Measurements from ENCODE around the gene SLC26A9.

Gene SLC26A9

DNA sequence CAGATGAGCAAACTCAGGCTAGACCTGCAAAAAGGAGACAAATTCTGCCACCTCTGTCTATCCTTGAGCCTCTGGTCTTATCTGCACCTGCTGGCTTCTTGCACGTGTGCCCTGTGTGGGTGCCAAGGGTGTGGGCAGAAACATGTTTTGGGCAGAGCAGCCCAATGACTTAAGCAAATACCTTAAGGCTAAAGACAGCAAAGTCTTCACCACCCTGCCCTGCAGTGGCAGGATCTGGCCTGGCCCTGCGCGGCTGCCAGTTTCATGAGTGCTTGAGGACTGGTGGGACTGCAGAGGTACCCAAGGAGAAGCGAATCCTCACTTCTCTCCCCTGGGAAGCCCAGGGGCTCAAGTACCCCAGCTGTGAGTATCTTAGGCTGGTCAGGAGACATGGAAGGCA lies 3.8 kb upstream of the SLC26A9 start:
- DNase-seq (ENCODE audit: low read depth) = no peak

DNA sequence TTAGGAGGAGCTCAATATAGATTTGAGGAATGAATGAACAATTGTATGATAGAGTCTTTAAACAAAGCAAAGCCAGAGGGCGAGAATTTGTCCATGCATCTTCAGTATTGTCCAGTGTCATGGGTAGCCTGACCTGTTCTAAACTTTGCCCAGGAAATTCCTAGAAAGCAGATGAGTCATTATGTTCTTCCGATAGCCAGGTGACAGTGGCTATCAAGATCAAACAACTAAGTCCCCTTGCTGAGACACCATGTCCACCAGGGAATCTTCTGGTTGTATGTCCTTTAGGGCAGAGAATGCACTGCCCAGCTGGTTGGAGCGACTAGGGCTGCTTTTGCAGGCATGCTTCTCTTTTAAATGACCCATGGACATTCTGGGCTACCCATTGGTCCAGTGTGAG lies 1.8 kb upstream of the SLC26A9 start:
- DNase-seq (ENCODE audit: low read depth) = no peak

DNA sequence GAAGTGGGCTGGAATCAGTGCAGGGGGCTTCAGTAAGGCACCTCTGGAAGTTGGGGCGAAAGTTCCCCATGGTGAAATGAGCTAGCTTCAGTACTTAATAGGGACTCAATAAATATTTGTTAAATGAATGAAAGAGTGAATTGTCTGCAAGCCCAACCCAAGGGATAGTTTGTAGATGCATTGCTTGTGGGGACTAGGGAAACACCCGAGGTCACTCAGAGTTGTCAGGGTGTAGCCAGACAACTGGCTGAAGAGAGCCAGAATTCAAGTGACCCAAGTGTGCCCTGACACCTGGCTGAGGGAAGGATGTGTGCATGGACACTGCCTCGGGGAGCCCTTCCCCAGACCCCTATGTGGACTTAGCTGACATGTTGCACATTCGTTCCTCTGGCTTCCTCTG lies 1.3 kb upstream of the SLC26A9 start:
- DNase-seq (ENCODE audit: low read depth) = no peak

DNA sequence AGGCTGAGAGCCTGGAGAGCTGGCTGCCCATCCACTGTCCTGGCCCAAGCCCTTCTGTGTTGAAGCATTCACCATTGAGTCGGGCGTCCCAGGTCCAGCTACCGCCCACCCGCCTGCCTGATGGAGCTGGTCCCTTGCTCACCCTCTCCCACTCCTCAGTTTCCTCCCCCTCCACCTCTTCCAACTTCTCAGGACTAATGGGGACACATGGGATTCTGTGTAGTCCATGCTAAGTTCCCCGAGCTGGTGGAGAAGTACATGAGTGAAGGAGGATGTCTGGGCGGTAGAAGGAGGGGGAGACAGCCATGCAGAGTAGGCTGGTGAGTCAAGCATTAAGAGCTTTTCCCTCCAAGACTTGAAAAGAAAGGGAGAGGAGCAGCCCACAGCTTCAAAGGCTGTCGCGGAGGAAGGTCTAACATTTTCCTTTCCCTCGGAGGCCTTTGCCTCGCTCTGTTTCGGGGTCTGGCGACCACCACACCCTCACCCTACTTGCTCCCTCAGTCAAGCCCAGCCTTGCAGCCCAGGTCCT lies 561 bp downstream of the SLC26A9 start:
- DNase-seq (ENCODE audit: low read depth) = no peak

DNA sequence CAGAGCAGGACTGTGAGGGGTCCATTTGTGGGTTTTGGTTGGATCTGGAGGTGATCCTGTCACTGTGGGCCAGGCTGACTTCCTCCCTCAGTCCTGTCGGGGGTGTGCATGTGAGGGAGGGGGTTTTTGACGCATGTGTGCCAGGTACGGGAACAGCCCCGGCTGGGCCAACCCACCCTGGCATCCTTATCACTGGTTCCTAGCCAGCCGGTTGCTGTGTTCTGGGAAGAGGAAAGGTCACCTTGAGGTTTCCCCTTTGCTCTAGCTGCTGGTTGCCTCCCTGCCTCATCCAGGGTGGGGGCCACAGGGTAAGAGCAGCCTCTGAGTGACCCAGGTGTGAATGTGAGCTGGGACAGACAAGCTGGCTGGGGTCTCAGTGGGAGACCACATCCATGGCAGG lies 2.5 kb downstream of the SLC26A9 start:
- DNase-seq (ENCODE audit: low read depth) = no peak

DNA sequence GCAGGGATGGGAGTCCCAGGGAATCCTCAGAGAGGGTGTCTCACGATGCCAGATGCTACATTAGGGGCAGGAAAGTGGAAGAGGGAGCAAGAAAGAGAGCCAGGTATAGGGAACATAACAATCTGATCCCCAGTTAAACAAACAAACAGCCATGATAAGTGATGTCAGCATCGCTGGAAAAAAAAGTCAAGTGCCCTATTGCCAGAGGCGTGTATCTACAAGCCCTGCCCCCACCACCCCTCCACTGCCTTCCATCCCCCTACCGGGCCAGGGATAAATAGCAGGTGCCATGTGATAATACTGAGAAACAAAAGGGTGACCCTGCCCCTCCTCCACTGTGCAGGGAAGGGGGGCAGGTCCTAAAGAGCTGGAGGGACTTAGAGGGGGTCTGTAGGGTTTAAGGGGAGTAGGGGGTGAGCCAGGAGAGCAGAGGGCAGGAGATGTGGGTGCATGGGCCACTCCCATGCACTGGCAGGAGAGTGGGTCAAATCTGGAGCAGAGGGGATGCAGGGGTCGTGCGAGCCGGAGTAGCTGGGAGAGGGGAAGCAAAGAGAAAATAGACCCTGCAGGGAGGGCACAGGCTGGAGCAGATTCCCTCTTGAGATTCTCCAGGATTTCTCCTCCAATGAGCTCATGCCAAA lies 3.4 kb downstream of the SLC26A9 start:
- no peak for DNase-seq (ENCODE audit: low read depth)

DNA sequence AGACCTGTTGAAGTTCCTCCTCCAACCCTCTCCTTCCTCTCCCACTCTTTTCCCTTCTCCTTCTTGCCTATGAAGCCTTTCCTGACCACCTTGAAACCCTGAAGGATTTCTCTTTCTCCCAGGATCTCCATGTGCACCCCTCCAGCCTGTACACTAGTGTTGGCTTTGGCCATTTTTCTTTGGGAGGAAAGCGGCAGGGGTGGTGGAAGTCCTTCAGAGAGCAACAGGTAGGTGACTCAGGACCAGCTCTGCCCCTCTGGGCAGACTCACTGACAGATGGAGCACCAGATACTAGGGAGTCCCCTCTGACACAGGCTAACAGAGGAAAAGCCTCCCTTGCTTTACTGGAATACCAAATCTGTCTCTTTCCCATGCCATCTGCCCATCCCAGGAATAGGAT lies 4.6 kb downstream of the SLC26A9 start:
- no peak for DNase-seq (ENCODE audit: low read depth)

DNA sequence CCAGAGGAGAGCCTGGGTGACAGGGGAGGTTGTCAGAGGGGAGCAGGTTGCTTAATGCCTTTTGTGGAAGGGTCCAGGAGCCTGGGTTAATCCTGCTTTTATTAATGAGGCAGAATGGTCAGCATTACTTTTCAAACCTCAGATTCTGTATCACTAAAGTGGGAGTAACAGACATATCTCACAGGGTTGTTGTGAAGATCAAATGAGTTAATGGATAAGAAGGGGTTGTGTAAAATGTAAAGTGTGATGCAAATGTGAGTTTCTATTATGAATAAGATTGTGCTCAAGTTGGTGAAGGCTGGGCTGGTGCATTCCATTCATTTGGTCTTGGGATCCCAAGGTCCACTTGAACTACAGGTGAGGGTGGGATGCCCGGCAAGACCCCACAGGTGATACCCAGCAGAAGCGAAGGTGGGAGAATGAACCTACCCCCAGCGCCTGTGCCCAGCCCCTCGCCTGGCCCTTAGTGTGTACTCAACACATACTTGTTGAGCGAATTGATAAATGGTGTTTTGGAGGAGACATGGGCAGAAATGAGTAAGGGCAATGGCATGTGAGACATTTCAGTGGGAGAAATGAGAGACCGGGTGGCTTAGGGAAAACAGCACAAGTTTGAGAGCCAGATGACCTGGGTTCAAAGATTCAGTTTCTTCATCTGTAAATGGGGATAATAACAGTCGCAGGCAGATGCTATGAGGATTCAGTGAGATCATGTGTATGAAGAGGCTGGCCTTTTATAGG lies 6.2 kb downstream of the SLC26A9 start:
- no peak for DNase-seq (ENCODE audit: low read depth)

DNA sequence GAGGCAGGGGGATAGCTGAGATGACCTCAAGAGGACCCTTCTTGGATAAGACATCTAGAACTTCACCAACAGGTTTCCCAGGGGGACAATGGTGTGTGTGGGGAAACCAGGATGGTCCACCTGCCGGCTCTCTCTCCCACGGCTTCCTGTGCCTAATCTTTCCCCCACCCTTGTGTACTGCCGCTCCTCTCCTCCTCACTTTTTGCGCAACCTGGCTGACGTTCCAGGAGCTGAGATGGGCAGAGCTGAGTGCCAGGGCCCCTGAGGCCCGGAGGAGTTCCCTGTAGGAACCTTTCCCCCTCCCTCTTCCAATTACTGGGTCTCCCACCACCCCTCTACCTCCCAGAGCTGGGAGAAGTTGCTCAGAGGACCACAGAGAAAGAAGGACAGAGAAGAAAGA lies 6.9 kb downstream of the SLC26A9 start:
- no peak for DNase-seq (ENCODE audit: low read depth)

DNA sequence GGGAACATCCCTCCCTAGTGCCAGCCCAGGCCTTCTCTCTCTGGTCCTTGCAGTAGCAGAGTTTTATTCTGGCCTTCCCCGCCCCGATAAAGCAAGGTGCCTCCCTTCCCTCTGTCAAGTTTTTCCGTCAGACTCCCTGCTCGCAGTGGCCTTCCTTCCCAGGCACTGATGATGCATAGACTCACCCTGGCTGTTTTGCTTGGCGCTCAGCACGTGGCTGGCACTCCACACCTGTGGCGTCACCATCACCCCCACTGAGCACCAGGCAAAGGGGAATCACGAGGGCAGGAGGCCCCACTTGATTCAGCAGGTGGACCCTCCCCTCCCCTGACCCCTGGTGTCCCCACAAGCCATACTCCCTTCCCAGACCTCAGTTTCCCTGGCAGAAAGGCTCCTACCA lies 7.4 kb downstream of the SLC26A9 start:
- no peak for DNase-seq (ENCODE audit: low read depth)

DNA sequence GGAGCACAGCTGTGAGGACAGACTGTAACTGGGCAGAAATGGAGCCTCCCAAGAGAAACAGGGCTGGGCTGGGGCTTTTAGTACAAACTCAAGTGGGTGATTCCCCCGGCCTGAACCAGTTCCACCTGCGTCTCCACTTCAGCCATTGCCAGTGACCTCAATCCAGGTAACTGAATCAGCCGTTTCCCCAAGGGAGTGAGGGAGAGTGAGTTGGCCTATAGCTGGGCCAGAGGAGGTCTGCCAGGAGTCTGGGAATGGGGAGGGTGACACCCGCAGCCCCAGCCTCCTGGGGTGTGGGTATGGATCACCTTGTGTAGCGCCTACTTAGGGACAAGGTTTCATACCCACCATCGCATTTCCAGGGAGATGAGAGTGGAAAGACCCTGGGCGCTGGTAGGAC lies 8.5 kb downstream of the SLC26A9 start:
- no peak for DNase-seq (ENCODE audit: low read depth)

DNA sequence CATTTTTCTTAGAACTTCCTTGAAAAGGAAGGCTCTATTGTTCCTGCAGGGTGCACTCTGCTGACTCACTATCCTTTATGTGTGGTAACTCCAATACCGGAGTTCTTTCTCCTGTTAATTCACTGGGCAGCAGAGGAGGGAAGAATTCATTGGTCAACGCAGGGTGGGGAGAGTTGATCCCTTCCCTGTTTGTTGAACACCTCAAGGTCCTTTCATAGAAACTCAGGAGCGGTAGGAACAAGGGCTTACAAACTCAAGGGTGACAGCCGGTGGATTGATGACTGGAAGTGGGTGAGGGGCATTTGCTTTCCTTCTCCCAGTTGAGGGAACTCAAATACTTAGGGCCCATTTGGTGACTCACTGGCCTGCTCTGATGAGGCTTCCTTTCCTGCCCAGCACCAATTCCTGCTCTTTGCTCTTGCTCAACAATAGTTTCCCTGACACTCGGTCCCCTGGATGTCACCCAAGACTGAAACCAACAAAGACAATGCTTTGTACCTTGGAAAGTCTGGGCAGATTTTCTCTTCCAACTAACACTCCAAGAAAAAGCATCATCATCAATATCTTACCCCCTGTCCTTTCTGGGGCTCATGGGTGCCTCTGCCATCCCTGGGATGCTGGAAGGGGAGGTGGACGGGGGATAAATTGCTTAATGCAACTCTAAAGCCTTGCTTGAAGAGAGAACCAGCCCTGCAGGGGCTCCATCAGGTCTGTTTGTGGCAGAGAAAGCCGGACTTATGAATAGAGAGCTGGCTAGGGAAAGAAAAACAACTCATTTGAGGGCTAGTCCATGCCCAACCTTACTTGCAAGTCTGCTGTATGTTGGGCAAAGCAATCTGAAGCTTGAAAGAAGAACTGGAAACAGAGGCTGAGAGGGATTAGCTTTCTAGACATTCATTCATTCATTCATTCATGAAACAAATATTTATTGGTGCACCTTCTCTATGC lies 9.3 kb downstream of the SLC26A9 start:
- DNase-seq (ENCODE audit: low read depth) = no peak

DNA sequence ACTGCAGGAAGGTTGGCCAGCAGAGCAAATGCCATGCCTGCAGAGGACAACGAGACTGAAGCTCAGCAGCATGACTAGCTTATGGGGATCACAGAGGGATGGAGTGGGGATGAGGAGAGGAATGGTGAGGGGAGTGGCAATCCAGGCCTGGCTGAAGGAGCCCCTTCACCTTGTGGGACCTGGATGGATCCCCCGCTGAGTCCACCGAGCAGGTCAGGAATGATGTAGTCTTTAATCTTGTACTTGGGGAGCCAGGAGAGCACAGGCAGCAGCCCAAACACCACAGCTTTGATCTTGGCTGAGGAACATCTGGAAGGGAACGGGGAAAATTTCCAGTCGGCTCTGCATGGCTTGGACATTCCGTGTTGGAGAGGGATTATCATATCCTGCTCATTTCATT lies 10.5 kb downstream of the SLC26A9 start:
- DNase-seq (ENCODE audit: low read depth) = no peak

DNA sequence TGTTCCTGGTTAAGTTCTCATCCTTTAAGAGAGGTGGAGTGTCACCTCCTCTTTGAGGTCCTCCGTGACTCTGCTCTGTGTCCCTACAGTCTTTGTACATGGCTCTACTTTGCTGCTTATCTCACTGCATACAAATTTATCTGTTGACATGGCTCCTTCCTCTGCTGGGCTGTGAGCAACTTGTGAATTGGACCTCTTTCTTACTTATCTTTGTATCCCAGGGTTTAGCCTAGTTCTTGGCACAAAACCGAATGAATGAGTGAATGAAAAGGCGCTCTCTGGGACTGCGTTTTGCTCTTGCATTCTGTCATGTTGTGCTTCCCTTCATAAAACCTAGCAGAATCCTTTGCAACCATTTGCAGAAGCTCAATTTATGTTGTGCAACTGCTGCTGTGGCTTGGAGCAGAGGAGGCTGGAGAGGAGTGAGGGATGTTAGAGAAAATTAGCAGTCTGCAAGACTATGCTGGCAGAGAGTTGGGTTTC lies 12.4 kb downstream of the SLC26A9 start:
- DNase-seq (ENCODE audit: low read depth) = no peak

DNA sequence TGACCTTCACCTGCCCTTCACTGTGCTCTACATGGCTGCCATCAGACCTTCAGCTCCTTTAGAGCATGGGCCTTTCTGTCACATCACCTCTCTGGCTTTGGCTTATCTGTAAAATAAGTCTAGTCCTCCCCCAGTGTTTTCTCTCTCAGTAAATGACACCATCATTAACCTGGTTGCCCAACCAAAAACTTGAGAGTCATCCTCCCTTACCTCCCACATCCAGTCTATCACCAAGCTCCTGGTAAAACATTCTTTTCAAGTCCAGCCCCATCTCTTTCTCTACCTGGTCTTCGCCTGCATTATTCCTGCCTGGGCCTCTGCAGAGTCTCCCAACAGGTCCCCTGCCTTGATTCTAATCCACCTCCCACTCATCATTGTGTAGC lies 13.1 kb downstream of the SLC26A9 start:
- no peak for DNase-seq (ENCODE audit: low read depth)

DNA sequence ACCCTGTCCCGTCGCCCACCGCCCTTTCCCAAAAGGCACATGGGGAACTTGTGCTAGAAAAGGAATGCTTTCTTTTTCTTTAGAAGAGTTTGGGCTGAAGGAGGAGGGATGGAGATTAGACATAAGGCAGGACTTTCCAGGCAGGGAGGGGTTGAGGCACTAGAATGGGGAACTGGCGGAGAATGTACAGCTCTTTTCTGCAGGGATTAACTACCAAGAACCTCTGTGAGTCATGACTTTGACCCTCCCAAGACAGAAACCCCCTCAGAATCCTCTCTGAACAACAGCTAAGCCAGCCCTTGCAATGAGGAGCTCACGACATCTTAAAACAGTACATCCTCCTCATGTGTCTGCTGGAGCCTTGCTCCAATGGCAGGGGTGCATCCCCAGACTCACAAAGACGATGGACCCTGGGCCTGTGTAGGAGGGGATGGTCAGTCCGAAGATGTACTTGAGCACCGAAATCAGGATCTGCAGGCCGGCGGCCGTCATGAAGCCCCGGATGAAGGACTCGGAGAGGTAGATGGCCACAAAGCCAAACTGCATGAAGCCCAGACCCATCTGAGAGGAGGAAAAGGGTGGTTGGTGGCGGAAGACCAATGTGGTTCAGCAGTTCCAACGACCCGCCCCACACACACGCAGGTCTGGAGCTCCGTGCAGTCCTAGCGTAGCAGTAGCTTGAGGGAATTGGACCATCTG lies 13.6 kb downstream of the SLC26A9 start:
- DNase-seq (ENCODE audit: low read depth) = no peak

DNA sequence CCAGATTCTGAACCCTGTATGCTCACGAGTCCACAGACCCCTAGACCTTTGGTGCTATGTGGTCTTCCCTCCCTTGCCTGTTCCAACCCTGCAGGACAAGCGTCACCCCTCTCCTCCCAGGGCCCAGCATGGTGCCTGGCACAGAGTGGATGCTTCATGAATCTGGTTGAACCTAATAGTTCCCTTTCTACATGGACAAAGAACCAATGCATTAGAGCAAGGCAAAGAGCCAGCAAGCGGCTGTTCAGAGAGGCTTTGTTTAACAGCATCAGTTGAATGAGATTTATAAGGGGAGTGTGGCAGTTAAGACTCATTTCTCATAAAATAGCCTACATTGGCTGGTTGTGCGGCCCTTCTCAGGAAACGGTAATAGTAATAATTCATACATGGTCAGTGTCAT lies 14.9 kb downstream of the SLC26A9 start:
- no peak for DNase-seq (ENCODE audit: low read depth)

DNA sequence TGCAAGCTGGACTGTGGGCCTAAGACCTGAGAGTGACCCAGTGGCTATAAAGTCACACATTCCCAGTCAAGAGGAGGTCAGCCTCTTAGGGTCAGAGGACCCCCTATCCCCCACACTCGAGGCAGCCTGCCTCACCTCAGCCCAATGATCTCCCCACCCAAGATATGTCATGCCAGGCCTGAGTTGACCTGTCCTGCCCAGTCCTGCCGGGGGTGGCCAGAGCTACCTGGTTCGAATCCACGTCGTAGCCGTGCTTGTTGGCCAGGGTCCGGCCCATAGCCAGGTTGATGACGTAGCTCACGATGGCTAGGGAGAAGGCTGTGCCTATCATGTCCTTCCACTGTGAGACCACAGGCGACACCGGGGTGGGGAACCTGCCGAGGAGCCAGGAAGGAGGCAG lies 15.6 kb downstream of the SLC26A9 start:
- DNase-seq (ENCODE audit: low read depth) = no peak

DNA sequence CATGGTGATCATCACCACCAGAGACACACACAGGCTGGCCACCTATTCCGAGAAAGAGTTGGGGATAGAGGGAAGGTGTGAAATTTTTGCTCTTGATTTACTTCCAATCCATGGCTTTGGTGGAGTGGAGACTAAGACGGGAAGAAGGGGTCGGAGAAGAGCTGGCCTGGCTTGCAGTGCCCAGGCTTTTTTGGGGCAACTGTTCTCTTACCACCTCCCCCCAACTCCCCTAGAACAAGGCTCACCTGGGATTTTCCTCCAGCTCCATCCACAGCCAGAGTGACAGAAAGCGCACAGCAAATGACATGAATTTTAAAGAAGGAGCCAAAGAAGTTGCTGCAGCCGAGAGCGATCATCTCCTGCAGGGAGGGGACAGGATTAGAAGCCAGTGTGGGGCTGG lies 16.0 kb downstream of the SLC26A9 start:
- no peak for DNase-seq (ENCODE audit: low read depth)

DNA sequence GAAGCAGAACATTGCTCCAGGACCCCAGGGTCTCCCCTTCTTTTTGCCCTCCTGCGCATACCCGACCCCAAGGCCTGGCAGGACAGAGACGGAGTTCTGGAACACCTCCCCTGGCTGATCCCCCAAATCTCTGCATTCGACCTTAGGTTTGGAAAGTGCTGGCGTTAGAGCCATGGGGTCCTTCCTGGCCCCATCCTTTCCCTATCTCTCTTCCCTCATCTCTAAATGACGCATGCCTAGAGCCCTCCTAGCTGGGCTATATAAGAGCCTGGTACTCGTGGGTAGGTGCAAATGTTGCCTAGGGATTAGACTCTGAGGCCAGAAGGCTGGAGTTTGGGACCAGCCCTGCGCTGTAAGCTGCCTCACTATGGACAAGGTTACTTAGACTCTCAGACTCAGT lies 16.6 kb downstream of the SLC26A9 start:
- DNase-seq (ENCODE audit: low read depth) = no peak

DNA sequence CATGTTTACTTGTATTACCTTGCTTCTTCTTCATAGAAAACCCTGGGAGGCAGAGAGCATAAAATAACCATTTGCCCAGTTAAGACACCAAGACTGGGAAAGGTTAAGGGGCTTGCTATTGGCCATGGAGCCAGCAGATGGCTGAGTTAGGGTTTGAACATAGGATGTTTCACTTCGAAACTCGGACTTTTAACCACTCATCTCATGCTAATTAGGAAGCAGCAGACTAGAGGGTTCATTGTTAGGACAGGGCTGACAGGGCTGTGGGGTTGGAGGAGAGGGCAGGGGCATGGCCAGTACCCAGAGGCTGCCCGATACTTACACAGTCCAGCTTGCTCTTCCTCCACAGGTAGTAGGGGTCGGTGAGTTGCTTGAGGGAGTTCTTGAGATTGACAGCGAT lies 17.0 kb downstream of the SLC26A9 start:
- DNase-seq (ENCODE audit: low read depth) = no peak

DNA sequence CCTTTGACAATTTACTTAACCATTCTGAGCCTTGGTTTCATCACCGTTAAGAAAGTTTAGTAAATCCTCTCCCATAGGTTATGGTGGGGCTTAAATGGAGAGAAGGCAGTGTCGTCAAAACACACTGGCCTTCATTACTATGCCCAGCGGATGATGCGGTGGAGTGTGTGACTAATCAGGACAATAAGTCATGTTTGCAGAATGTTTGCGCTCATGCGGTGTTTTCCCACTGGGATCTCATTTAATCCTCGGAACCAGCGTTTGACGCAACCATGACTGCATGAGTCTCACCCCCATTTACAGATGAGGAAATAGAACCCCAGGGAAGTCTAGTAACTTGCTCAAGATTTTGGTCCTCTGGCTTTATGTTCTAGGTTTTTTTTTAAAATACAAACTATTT lies 17.5 kb downstream of the SLC26A9 start:
- no peak for DNase-seq (ENCODE audit: low read depth)
